LNCaP clone FGC (cell line): ENCODE measurements around the gene SLC16A11.

ENCODE experiments used
- DNase-seq: peaks from one replicate; pipeline ENCODE4 v3.0.0-alpha.2; 2011; ENCODE audit warnings: low read depth
- H3K4me3 ChIP-seq: 2 replicates; pipeline ENCODE4 v1.5.1; 2011; ENCODE audit warnings: mild to moderate bottlenecking, low read depth, low read length, control low read depth
- TF ChIP-seq, protein P1 (sequence below): IDR thresholded peaks from 2 replicates; pipeline ENCODE4 v1.5.1; 2012; ENCODE audit warnings: mild to moderate bottlenecking; ENCODE audit not compliant: control insufficient read depth, insufficient read depth; ENCODE audit errors: extremely low read depth

Gene SLC16A11

GRCh38 chr17:7070712-7071111, 26.8 kb upstream of the SLC16A11 start:
- no peak for DNase-seq
- TF ChIP-seq, protein P1, sequence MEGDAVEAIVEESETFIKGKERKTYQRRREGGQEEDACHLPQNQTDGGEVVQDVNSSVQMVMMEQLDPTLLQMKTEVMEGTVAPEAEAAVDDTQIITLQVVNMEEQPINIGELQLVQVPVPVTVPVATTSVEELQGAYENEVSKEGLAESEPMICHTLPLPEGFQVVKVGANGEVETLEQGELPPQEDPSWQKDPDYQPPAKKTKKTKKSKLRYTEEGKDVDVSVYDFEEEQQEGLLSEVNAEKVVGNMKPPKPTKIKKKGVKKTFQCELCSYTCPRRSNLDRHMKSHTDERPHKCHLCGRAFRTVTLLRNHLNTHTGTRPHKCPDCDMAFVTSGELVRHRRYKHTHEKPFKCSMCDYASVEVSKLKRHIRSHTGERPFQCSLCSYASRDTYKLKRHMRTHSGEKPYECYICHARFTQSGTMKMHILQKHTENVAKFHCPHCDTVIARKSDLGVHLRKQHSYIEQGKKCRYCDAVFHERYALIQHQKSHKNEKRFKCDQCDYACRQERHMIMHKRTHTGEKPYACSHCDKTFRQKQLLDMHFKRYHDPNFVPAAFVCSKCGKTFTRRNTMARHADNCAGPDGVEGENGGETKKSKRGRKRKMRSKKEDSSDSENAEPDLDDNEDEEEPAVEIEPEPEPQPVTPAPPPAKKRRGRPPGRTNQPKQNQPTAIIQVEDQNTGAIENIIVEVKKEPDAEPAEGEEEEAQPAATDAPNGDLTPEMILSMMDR, result no peak
- no peak overlapping the region for H3K4me3 ChIP-seq

- TF ChIP-seq, protein P1, result no peak
- H3K4me3 ChIP-seq, result no peak overlapping the region
- DNase-seq, result no peak
Observed at GRCh38 chr17:7068268-7068667, 24.4 kb upstream of the SLC16A11 start.

GRCh38 chr17:7067198-7067597, 23.3 kb upstream of the SLC16A11 start:
- no peak overlapping the region for H3K4me3 ChIP-seq
- TF ChIP-seq, protein P1, result no peak
- no peak for DNase-seq

DNA sequence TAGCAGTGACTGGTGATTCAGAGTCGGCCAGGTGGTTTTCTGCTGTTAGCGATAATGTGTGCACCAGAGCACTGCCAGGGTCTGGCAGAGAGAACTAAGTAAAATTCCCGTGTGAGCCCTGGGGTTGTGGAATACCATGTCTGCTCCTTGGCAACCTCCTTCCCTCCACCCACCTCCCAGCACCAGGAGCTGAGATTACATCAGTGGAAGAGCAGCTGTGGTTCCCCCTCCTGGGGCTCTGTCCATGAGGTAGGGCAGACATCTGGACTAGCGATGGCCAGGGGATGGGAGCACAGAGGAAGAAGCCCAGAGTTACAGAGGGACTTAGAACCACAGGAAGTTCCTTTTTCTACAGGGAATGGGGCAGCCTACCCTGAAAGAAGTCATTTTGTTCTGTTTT, 20.4 kb upstream of the SLC16A11 start:
- DNase-seq, result no peak
- TF ChIP-seq, protein P1, result no peak
- no peak overlapping the region for H3K4me3 ChIP-seq

- H3K4me3 ChIP-seq, result no peak overlapping the region
- DNase-seq, result no peak
- TF ChIP-seq, protein P1, result no peak
Observed at GRCh38 chr17:7063518-7064094, 19.7 kb upstream of the SLC16A11 start.

GRCh38 chr17:7060165-7060891, 16.4 kb upstream of the SLC16A11 start:
- DNase-seq, result no peak
- H3K4me3 ChIP-seq, result no peak overlapping the region

More at GRCh38 chr17:7060165-7060891, 16.4 kb upstream of the SLC16A11 start:
- TF ChIP-seq, protein P1, result no peak
